Spleen (tissue), 11 donors: ENCODE results near the gene NUMA1. TPM values are rescaled to one million over a fixed set of nuclear protein-coding genes. Genes with fewer than 3 reads are reported as not detected.

Experiments
- DNase-seq: peaks from one replicate; pipeline ENCODE4 v3.0.0-alpha.2; 2020
- H3K27ac ChIP-seq, 8 donors: fragments of 200-600 bp; sonication (generic) in 7 of 8; 1 replicate in 4 of 8; 2 replicates in 4 of 8; pipeline versions ENCODE4 v1.5.0 to v1.8.0; 2016 to 2021; ENCODE audit warnings: inconsistent platforms in 4 of 8, mild to moderate bottlenecking in 4 of 8, moderate library complexity in 1 of 8
- H3K27me3 ChIP-seq, 7 donors: fragments of 200-600 bp; sonication (generic) in 6 of 7; replicated peaks in 1 of 7; 1 replicate in 4 of 7; 2 replicates in 3 of 7; pipeline versions ENCODE4 v1.5.0 to v1.8.0; 2016 to 2021; ENCODE audit warnings: inconsistent platforms in 3 of 7, mild to moderate bottlenecking in 1 of 7
- H3K36me3 ChIP-seq, 6 donors: fragments of 200-600 bp; sonication (generic) in 5 of 6; 1 replicate in 4 of 6; 2 replicates in 2 of 6; pipeline versions ENCODE4 v1.5.0 to v1.8.0; 2016 to 2021; ENCODE audit warnings: inconsistent platforms in 2 of 6
- H3K4me1 ChIP-seq, 6 donors: fragments of 200-600 bp; sonication (generic) in 5 of 6; 1 replicate in 3 of 6; 2 replicates in 3 of 6; pipeline versions ENCODE4 v1.5.0 to v1.8.0; 2016 to 2021; ENCODE audit warnings: inconsistent platforms in 3 of 6
- H3K4me3 ChIP-seq, 8 donors: fragments of 200-600 bp; sonication (generic) in 7 of 8; 1 replicate in 4 of 8; 2 replicates in 4 of 8; pipeline versions ENCODE4 v1.5.0 to v1.8.0; 2016 to 2021; ENCODE audit warnings: inconsistent platforms in 4 of 8, mild to moderate bottlenecking in 4 of 8, moderate library complexity in 2 of 8
- H3K9me3 ChIP-seq, 8 donors: fragments of 200-600 bp; sonication (generic) in 7 of 8; 1 replicate in 4 of 8; 2 replicates in 4 of 8; pipeline versions ENCODE4 v1.5.0 to v1.8.0; 2016 to 2021; ENCODE audit warnings: inconsistent platforms in 4 of 8
- CTCF ChIP-seq, 11 experiments: fragments of 200-600 bp in 7 of 11; fragments of 450-650 bp in 4 of 11; sonication (generic) in 4 of 11; IDR thresholded peaks in 8 of 11; conservative IDR thresholded peaks in 3 of 11; 1 replicate in 7 of 11; 2 replicates in 4 of 11; pipeline versions ENCODE4 v1.4.0 to v1.8.0; 2016 to 2021; ENCODE audit warnings: antibody characterized with exemption in 11 of 11, inconsistent platforms in 4 of 11, mild to moderate bottlenecking in 1 of 11
- POLR2A ChIP-seq, 3 donors: fragments of 450-650 bp; IDR thresholded peaks; one replicate each; pipeline ENCODE4 v1.5.1; 2017; ENCODE audit warnings: antibody characterized with exemption in 3 of 3, mild to moderate bottlenecking in 1 of 3
- POLR2AphosphoS5 ChIP-seq, 3 donors: sonication (generic); formaldehyde crosslinking; IDR thresholded peaks; one replicate each; pipeline ENCODE4 v1.5.1; 2017; ENCODE audit warnings: antibody characterized with exemption in 3 of 3
- WGBS, 5 donors: extraction: QIAGEN DNeasy Blood & Tissue Kit in 3 of 5; methylation state at CpG; one replicate each; pipeline versions ENCODE4 v1.1.5 to v1.1.7; 2013 to 2018; 5-methylcytosine and 5-hydroxymethylcytosine counted together
- intact Hi-C: fragments of 100-400 bp; cut with DNase I; formaldehyde crosslinking; loops from one replicate; pipeline ENCODE4 v1.15.0; 2023; ENCODE audit warnings: low total_unique reads
- polyA plus RNA-seq, 3 donors: library from polyadenylated mRNA; stranded (reverse); fragments of 200-250 nt; gene quantifications; one replicate each; pipeline ENCODE4 v1.2.1, GENCODE V29; 2013
- total RNA-seq, 7 donors: library from RNA; depleted of rRNA in 3 of 7; stranded (reverse); fragments of >200 nt in 3 of 7; fragmentation: NEBNext Ultra II Directional in 4 of 7; extraction: Animal tissue kit (Norgen Biotek cat#: 25700) in 4 of 7; gene quantifications; one replicate each; pipeline versions ENCODE4 v1.1.0 to v1.2.1, GENCODE V29; 2016 to 2021
- donor health status: healthy with polysubstance abuse.
- donor health status: DM: no; HTN: no; CAD: no; lungs with moderate emphysema.
- donor health status: DM: no; HTN: no; CAD: no.
- donor health status: Bipolar disorder and iron deficiency.
- donor health status: healthy.
- donor health status: DM: no; HTN: no; CAD: no.
- donor health status: DM: yes; HTN: yes; CAD: no.

NUMA1 gene
- total and polyA plus RNA-seq, 10 donors, result 75.5 to 248 (median 185) TPM

- TF ChIP-seq POLR2A (IDR thresholded peaks at IDR 0.05) (no peak), POLR2AphosphoS5 (IDR thresholded peaks at IDR 0.05) (no peak), CTCF (IDR thresholded peaks at IDR 0.05 in 8 of 11, conservative IDR thresholded peaks at IDR 0.05 in 3 of 11) (no peak)
- H3K36me3 ChIP-seq, result peaks cover 0 to 42% (median 3%) of the 10 kb centered on the region in 6 donors
- no peaks in the 10 kb centered on the region for H3K9me3 ChIP-seq
- H3K27ac ChIP-seq, result peak overlapping the region in 4 of 8 donors; percentile 2 to 89 (median 44)
- H3K4me3 ChIP-seq, result no peak overlapping the region
- H3K27me3 ChIP-seq, result no peaks in the 10 kb centered on the region
- DNase-seq, result no peak
- intact Hi-C loops, result no loop called here
- H3K4me1 ChIP-seq, result peaks cover 21 to 69% (median 50%) of the 10 kb centered on the region in 6 donors
Measured at GRCh38 chr11:72067676-72068075, 12.7 kb downstream of the NUMA1 start.

GRCh38 chr11:72067266-72067665 is 13.1 kb downstream of the NUMA1 start:
- Histone ChIP-seq H3K36me3 (peaks cover 0 to 46% (median 3%) of the 10 kb centered on the region in 6 donors), H3K27ac (peak overlapping the region in 4 of 8 donors; percentile 2 to 40 (median 13)), H3K27me3 (no peaks in the 10 kb centered on the region), H3K4me1 (peaks cover 18 to 65% (median 47%) of the 10 kb centered on the region in 6 donors), H3K9me3 (no peaks in the 10 kb centered on the region), H3K4me3 (no peak overlapping the region)
- TF ChIP-seq POLR2A (IDR thresholded peaks at IDR 0.05), result no peak
- TF ChIP-seq POLR2AphosphoS5 (IDR thresholded peaks at IDR 0.05), result no peak
- no peak for TF ChIP-seq CTCF (IDR thresholded peaks at IDR 0.05 in 8 of 11, conservative IDR thresholded peaks at IDR 0.05 in 3 of 11)
- intact Hi-C loops, result no loop called here
- DNase-seq, result no peak

GRCh38 chr11:72066855-72067254 is 13.5 kb downstream of the NUMA1 start:
- Histone ChIP-seq H3K27me3 (no peaks in the 10 kb centered on the region), H3K4me3 (no peak overlapping the region), H3K4me1 (peaks cover 16 to 65% (median 45%) of the 10 kb centered on the region in 6 donors), H3K27ac (peak overlapping the region in 4 of 8 donors; percentile 2 to 40 (median 13)), H3K36me3 (peaks cover 0 to 47% (median 3%) of the 10 kb centered on the region in 6 donors), H3K9me3 (no peaks in the 10 kb centered on the region)
- no peak for DNase-seq
- intact Hi-C loops, result no loop called here
- TF ChIP-seq POLR2AphosphoS5 (IDR thresholded peaks at IDR 0.05) (no peak), CTCF (IDR thresholded peaks at IDR 0.05 in 8 of 11, conservative IDR thresholded peaks at IDR 0.05 in 3 of 11) (no peak), POLR2A (IDR thresholded peaks at IDR 0.05) (no peak)

- intact Hi-C loops, result no loop called here
- no peaks in the 10 kb centered on the region for H3K9me3 ChIP-seq
- peaks cover 0 to 20% (median 10%) of the 10 kb centered on the region in 6 donors for H3K4me1 ChIP-seq
- no peaks in the 10 kb centered on the region for H3K27me3 ChIP-seq
- peak overlapping the region in 7 of 8 donors; percentile 2 to 72 (median 48) for H3K27ac ChIP-seq
- H3K4me3 ChIP-seq, result peak overlapping the region in 1 of 8 donors; percentile 21
- TF ChIP-seq POLR2AphosphoS5 (IDR thresholded peaks at IDR 0.05) (no peak), CTCF (IDR thresholded peaks at IDR 0.05 in 8 of 11, conservative IDR thresholded peaks at IDR 0.05 in 3 of 11) (no peak), POLR2A (IDR thresholded peaks at IDR 0.05) (no peak)
- peaks cover 0 to 46% (median 0%) of the 10 kb centered on the region in 6 donors for H3K36me3 ChIP-seq
- WGBS, 5 donors, result 62 to 71% (median 66%) methylated on average over 5 of the region's 5 CpGs
- no peak for DNase-seq
Measured at GRCh38 chr11:72061739-72062396, 18.5 kb downstream of the NUMA1 start.
